ENCODE data around the gene KCNQ4. TPM values are rescaled to one million over a fixed set of nuclear protein-coding genes. Genes with fewer than 3 reads are reported as not detected.
A peak's percentile ranks its signal among the peaks of the same experiment; 100 is the strongest.

The KCNQ4 gene
- polyA plus RNA-seq, 2 of the 4 experiments (the other 2 are of a cell fraction) = 0.08 to 0.17 TPM

DNA sequence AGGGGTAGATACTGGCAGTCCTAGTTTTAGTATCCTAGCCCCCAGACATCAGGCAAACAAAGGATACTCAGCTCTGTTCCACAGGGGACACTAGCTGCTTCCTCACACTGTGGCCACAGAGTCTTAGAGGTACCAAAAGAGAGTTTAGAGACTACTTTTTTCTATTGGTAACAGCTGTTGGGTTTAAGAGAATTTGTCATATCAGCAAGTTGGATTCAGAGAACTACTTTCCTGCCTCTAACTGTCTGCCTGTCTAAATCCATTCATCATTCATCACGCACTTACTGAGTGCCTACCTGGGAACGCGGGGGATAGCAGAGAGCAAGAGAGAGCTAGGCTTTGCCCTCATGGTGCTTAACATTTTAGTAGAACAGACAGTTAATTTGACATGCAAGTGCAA, 27.1 kb upstream of the KCNQ4 start:
- ChIA-PET CTCF (interaction anchor here (1.0 to 2.1 kb wide), 4 partner anchors 10 to 30 kb away, joined by 3 to 5 read pairs (median 3); no protein-coding TSS in a partner anchor), POLR2A (no interaction called here)
- DNase-seq (ENCODE audit: low read depth in 1 of 2, low spot score in 1 of 2) (no peak), ATAC-seq (no peak), FAIRE-seq (no peak)
- WGBS (ENCODE audit: missing lambda C conversion rate) = 98% methylated on average over 3 of the region's 3 CpGs
- Histone ChIP-seq H3K9me3 (no peaks in the 10 kb centered on the region), H3K4me1 (peaks cover 7% of the 10 kb centered on the region), H3K4me3 (no peak overlapping the region), H3K27ac (no peak overlapping the region), H3K4me2 (no peak overlapping the region)
- TF ChIP-seq, protein P1, sequence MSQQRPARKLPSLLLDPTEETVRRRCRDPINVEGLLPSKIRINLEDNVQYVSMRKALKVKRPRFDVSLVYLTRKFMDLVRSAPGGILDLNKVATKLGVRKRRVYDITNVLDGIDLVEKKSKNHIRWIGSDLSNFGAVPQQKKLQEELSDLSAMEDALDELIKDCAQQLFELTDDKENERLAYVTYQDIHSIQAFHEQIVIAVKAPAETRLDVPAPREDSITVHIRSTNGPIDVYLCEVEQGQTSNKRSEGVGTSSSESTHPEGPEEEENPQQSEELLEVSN (IDR thresholded peaks at IDR 0.05; ENCODE audit: borderline replicate concordance, low read depth) = no peak
- TF ChIP-seq MAFK (IDR thresholded peaks at IDR 0.05; ENCODE audit: partially characterized antibody) = peak; percentile 63

DNA sequence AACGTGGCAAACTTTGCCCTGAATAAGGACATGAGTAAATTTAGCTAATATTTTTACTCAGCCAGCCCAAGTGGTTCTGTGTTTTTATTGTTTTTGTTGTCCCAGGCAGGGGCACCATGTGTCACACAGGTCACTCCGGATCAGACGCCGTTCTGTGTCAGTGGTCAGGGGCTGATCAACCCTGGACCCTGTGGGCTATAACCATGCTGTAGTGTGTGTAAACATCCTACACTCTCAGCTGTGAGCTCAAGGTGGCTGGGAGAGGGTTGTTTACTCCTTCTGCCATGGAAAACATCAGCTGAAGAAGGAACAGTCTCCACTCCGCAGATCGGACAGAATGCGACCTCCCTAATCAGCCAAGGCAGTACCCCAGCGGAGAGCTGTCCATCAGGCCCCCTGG, 26.5 kb upstream of the KCNQ4 start:
- Histone ChIP-seq H3K27ac (no peak overlapping the region), H3K4me1 (peaks cover 1% of the 10 kb centered on the region; the same call in 1 of the 3 replicates), H3K4me3 (no peak overlapping the region), H3K9me3 (no peaks in the 10 kb centered on the region), H3K4me2 (no peak overlapping the region)
- WGBS (ENCODE audit: missing lambda C conversion rate) = 90% methylated on average over 7 of the region's 8 CpGs
- ChIA-PET CTCF (interaction anchor here (1.0 to 2.1 kb wide), 6 partner anchors 9 to 196 kb away, joined by 3 to 5 read pairs (median 3); no protein-coding TSS in a partner anchor), POLR2A (no interaction called here)
- no peak for ATAC-seq
- no peak for TF ChIP-seq HOXA7 (CRISPR knock-in tag; IDR thresholded peaks at IDR 0.05)
- TF ChIP-seq NFE2L2 (conservative IDR thresholded peaks at IDR 0.05; ENCODE audit: low read length) = no peak
- TF ChIP-seq MAZ (IDR thresholded peaks at IDR 0.05; ENCODE audit: borderline replicate concordance, low read depth, low read length) = no peak
- TF ChIP-seq, protein P2, sequence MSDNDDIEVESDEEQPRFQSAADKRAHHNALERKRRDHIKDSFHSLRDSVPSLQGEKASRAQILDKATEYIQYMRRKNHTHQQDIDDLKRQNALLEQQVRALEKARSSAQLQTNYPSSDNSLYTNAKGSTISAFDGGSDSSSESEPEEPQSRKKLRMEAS (IDR thresholded peaks at IDR 0.05) = no peak
- TF ChIP-seq EHF (CRISPR knock-in tag; IDR thresholded peaks at IDR 0.05) = no peak
- no peak for TF ChIP-seq ZFP36 (IDR thresholded peaks at IDR 0.05; ENCODE audit: borderline replicate concordance, partially characterized antibody)
- TF ChIP-seq POLR2AphosphoS2 (conservative IDR thresholded peaks at IDR 0.05; ENCODE audit: low read length) = no peak
- no peak for TF ChIP-seq CEBPB (IDR thresholded peaks at IDR 0.05)
- no peak for TF ChIP-seq EP300 (IDR thresholded peaks at IDR 0.05)
- no peak for TF ChIP-seq RCOR1 (IDR thresholded peaks at IDR 0.05; ENCODE audit: low read depth, low read length)
- no peak for TF ChIP-seq RNF2 (IDR thresholded peaks at IDR 0.05; ENCODE audit: borderline replicate concordance, low read depth)
- TF ChIP-seq CHD2 (IDR thresholded peaks at IDR 0.05; ENCODE audit: low read length, partially characterized antibody) = no peak
- TF ChIP-seq, protein P3, sequence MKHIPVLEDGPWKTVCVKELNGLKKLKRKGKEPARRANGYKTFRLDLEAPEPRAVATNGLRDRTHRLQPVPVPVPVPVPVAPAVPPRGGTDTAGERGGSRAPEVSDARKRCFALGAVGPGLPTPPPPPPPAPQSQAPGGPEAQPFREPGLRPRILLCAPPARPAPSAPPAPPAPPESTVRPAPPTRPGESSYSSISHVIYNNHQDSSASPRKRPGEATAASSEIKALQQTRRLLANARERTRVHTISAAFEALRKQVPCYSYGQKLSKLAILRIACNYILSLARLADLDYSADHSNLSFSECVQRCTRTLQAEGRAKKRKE (CRISPR knock-in tag; IDR thresholded peaks at IDR 0.05; ENCODE audit: low read depth) = no peak
- TF ChIP-seq, protein P4, sequence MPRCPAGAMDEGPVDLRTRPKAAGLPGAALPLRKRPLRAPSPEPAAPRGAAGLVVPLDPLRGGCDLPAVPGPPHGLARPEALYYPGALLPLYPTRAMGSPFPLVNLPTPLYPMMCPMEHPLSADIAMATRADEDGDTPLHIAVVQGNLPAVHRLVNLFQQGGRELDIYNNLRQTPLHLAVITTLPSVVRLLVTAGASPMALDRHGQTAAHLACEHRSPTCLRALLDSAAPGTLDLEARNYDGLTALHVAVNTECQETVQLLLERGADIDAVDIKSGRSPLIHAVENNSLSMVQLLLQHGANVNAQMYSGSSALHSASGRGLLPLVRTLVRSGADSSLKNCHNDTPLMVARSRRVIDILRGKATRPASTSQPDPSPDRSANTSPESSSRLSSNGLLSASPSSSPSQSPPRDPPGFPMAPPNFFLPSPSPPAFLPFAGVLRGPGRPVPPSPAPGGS (IDR thresholded peaks at IDR 0.05) = no peak
- TF ChIP-seq, protein P5, sequence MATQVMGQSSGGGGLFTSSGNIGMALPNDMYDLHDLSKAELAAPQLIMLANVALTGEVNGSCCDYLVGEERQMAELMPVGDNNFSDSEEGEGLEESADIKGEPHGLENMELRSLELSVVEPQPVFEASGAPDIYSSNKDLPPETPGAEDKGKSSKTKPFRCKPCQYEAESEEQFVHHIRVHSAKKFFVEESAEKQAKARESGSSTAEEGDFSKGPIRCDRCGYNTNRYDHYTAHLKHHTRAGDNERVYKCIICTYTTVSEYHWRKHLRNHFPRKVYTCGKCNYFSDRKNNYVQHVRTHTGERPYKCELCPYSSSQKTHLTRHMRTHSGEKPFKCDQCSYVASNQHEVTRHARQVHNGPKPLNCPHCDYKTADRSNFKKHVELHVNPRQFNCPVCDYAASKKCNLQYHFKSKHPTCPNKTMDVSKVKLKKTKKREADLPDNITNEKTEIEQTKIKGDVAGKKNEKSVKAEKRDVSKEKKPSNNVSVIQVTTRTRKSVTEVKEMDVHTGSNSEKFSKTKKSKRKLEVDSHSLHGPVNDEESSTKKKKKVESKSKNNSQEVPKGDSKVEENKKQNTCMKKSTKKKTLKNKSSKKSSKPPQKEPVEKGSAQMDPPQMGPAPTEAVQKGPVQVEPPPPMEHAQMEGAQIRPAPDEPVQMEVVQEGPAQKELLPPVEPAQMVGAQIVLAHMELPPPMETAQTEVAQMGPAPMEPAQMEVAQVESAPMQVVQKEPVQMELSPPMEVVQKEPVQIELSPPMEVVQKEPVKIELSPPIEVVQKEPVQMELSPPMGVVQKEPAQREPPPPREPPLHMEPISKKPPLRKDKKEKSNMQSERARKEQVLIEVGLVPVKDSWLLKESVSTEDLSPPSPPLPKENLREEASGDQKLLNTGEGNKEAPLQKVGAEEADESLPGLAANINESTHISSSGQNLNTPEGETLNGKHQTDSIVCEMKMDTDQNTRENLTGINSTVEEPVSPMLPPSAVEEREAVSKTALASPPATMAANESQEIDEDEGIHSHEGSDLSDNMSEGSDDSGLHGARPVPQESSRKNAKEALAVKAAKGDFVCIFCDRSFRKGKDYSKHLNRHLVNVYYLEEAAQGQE (IDR thresholded peaks at IDR 0.05) = no peak
- TF ChIP-seq CBX2 (IDR thresholded peaks at IDR 0.05; ENCODE audit: borderline replicate concordance, low read depth) = no peak
- TF ChIP-seq, protein P6, sequence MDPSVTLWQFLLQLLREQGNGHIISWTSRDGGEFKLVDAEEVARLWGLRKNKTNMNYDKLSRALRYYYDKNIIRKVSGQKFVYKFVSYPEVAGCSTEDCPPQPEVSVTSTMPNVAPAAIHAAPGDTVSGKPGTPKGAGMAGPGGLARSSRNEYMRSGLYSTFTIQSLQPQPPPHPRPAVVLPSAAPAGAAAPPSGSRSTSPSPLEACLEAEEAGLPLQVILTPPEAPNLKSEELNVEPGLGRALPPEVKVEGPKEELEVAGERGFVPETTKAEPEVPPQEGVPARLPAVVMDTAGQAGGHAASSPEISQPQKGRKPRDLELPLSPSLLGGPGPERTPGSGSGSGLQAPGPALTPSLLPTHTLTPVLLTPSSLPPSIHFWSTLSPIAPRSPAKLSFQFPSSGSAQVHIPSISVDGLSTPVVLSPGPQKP (IDR thresholded peaks at IDR 0.05; ENCODE audit: low read depth, low read length) = no peak
- TF ChIP-seq CBX8 (IDR thresholded peaks at IDR 0.05) = no peak
- no peak for FAIRE-seq
- DNase-seq (ENCODE audit: low read depth in 1 of 2, low spot score in 1 of 2) = no peak
